GM11168 (cell line): ENCODE results near the gene MAMDC2.
"Not testable (repeated sequence)": the region's sequence is repeated elsewhere in the genome, so short reads cannot be mapped to it uniquely, and the experiment has no call there.

Source experiments
- in situ Hi-C: fragments of 300-500 bp; cut with MboI; formaldehyde crosslinking; loops from one replicate; pipeline ENCODE4 v1.12.0; 2022; ENCODE audit warnings: low sequenced_read_pairs; ENCODE audit not compliant: unreplicated experiment

Gene MAMDC2

GRCh38 chr9:70232476-70232875, 188.8 kb downstream of the MAMDC2 start:
- in situ Hi-C loops = no loop called here

DNA sequence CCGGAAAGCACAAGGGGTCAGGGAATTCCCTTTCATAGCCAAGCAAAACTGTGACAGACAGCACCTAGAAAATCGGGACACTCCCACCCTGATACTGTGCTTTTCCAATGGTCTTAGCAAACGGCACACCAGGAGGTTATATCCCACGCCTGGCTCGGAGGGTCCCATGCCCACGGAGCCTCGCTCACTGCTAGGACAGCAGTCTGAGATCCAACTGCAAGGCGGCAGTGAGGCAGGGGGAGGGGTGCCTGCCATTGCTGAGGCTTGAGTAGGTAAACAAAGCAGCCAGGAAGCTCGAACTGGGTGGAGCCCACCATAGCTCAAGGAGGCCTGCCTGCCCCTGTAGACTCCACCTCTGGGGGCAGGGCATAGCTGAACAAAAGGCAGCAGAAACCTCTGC, 190.6 kb downstream of the MAMDC2 start:
- in situ Hi-C loops = not testable (repeated sequence)

DNA sequence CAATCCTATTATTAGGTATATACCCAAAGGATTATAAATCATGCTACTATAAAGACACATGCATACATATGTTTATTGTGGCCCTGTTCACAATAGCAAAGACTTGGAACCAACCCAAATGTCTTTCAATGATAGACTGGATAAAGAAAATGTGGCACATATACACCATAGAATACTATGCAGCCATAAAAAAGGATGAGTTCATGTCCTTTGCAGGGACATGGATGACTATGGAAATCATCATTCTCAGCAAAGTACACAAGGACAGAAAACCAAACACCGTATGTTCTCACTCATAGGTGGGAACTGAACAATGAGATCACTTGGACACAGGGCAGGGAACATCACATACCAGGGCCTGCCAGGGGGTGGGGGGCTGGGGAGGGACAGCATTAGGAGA, 202.3 kb downstream of the MAMDC2 start:
- in situ Hi-C loops = not testable (repeated sequence)

DNA sequence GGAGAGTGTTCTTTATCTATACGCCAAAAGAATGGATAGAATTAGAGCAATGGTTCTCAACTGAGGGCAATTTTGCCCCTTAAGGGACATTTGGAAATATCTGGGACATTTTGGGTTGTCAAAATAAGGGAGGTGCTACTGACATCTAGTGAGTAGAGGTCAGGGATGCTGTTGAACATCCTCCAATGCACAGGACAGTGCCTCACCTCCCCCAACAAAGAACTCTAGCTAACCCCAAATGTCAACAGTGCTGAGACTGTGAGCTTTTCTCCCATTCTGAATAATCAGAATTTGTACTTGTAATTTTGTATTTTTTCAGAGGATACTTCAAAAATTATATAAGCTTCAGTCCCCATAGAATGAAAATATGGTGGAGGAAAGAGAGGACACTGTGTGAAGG, 206.6 kb downstream of the MAMDC2 start:
- in situ Hi-C loops = no loop called here

- in situ Hi-C loops = no loop called here
Measured at GRCh38 chr9:70255486-70255885, 211.8 kb downstream of the MAMDC2 start.

DNA sequence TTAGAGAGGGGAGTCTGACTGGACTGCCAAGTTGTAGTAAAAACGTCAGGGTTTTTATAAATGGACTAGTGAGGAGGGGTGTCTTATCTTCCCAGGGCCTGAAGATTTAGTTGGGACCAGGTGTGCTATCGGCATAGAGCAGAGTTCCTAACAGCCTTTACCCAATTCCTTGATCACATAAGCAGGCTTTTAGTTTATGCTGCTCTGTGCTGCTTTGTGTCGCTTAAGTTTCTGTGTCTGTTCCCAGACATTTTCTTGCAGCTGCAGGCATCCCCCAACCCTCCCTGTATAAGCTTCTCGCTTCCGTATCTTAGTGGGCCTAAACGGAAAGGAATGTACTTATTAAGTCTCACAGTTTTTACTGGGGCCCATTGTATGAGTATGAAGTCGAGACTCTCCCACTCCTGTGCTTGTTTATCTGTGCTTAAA, 212.5 kb downstream of the MAMDC2 start:
- in situ Hi-C loops = no loop called here

- in situ Hi-C loops = no loop called here
Measured at GRCh38 chr9:70257502-70257901, 213.9 kb downstream of the MAMDC2 start.

GRCh38 chr9:70257991-70258691, 214.5 kb downstream of the MAMDC2 start:
- in situ Hi-C loops = no loop called here

DNA sequence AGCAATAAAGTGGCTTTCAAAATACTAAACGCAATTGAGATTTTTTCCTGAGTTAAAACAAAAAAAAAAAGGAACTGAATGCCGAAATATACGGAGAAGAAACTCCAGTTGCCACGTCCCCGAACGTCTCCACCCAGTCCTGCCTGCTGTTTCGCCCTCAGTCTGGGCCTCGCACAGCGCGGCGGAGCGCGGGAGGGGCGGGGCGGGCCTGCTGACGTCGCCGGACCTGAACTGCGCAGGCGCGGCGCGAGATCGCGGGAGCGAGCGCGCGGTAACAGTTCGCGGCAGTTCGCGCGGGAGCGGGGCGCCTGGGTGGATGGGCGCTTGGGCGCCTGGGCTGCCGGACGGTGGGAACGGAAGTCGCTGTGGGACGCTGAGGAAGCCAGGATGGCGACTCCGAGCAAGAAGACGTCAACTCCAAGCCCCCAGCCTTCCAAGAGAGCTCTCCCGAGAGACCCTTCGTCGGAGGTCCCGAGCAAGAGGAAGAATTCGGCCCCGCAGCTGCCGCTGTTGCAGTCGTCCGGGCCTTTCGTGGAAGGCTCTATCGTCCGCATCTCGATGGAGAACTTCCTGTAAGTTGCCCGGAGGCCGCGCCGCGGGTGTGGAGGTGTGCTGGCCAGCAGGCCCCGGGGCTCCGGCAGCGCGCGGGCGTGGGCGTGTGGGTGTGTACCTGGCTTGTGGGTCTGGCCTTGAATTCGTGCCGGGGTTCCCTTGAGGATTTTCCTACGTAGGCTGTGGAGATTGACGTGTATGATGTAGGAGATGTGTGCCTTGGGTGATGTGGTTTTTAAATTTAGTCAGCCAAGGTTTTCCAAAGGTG, 215.3 kb downstream of the MAMDC2 start, which contains the start of gene SMC5:
Gene SMC5 (plus strand): TSS at position 287 of the 820 bp plus-strand sequence. CDS start 101 bp downstream, at position 388.
- in situ Hi-C loops = no loop called here

DNA sequence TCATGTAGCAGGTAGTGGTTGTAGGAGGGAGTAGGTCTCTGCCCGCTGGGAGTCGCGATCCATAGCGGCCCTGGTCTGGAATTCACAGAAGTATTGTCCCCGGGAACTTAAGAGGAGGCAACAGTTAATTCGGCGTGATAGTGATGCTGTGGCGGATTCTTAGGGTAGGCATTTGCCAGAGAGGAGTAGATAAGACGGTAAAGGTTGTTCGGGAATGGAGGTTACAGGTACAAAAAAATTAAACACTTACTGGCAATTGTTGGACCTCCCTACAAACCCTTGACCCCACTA, 215.8 kb downstream of the MAMDC2 start:
- in situ Hi-C loops = no loop called here

DNA sequence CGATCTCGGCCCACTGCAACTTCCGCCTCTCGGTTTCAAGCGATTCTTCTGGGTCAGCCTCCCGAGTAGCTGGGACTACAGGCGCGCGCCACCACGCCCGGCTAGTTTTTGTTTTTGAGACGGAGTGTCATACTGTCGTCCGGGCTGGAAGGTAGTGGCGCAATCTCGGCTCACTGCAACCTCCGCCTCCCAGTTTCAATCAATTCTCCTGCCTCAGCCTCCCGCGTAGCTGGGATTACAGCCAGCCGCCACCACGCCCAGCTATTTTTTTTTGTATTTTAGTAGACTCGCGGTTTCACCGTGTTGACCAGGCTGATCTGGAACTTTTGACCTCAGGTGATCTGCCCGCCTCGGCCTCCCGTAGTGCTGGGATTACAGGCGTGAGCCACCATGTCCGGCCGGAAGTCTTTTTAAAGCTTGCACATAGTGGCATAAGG, 216.4 kb downstream of the MAMDC2 start:
- in situ Hi-C loops = no loop called here

DNA sequence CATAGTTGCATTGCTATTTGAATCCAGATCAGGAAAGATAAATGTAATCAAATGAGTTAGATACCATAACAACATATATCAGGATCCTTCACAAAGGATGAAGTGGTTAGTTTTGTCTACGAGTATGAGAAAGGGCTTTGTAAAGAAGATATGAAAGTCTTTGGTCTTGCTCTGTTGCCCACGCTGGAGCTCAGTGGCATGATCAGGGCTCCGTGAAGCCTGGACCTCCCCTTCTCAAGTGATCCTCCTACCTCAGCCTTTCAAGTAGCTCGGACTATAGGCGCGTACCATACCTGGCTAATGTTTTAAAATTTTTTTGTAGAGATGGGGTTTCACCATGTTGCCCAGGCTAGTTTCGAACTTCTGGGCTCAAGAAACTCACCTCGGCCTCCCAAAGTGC, 217.0 kb downstream of the MAMDC2 start:
- in situ Hi-C loops = no loop called here

- in situ Hi-C loops = no loop called here
Measured at GRCh38 chr9:70261131-70261870, 217.7 kb downstream of the MAMDC2 start.

DNA sequence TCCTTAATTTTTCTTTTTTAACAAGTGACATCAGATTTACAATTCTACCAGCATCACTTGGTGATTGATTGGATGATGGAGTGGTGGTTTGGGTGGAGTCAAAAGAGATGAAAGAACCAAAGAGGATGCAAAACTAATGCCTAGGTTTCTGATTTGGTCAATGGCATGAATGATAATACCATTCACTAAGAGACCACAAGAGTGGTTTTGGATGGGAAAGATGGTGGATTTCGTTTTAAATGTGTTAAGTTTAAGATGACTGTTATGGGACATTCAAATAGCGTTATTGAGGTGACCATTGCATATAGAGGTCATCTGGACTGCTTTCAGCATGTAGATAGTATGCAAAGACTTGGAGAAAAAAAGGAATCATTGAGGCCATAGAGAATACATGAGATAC, 218.7 kb downstream of the MAMDC2 start:
- in situ Hi-C loops = no loop called here

- in situ Hi-C loops = no loop called here
Measured at GRCh38 chr9:70262948-70263347, 219.3 kb downstream of the MAMDC2 start.

DNA sequence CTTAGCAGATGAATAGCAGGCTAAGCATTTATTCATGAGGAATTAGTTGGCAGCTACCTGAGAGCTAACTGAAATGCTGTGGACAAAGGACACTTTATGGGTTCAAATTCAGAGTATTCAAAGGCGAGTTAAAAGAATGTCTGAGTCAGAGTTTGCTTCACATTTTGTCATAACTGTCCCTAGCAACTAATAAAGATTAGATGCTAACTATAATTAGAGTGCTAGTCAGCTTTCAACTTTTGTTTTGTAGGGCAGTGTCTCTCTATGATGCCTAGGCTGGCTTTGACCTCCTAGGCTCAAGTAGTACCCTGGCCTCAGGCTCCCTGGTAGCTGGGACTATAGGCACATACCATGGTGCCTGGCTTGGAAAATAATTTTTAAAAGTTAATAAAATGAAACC, 219.8 kb downstream of the MAMDC2 start:
- in situ Hi-C loops = no loop called here
